ENCODE results near the gene CFAP299. TPM values are rescaled to one million over a fixed set of nuclear protein-coding genes. Genes with fewer than 3 reads are reported as not detected.

Gene CFAP299
- total and polyA plus RNA-seq, 9 of the 15 experiments (the other 6 are each of a cell fraction or from before 2014, with no cell fraction given), result 0.09 to 3.0 (median 0.76) TPM

DNA sequence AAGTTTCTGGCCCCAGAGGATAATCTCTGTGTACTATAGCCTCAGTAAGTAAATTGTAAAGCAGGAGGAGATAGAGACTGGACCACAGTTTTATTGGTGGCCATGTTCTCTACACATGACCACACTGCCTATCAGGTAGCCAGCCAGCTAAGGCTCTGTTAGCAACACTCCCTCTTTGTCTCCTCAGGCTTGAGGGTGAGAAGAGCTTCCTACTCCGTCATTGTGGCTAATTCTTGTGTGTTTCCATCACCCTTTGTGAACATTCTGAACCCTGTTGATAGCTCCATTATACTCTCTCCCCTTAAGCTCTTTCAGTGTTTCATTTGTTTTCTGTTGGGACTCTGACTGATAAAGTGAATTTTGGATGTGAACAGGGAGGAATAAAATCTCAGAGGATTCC is 233.4 kb downstream of the CFAP299 start (continued):
- TF ChIP-seq BRD9 (IDR thresholded peaks at IDR 0.05; ENCODE audit: low read depth, partially characterized antibody) (no peak), TAF7 (tag; IDR thresholded peaks at IDR 0.05) (no peak), GABPB2 (CRISPR knock-in tag; conservative IDR thresholded peaks at IDR 0.05) (no peak), ZNF140 (CRISPR knock-in tag; IDR thresholded peaks at IDR 0.05) (no peak), MXI1 (IDR thresholded peaks at IDR 0.05; ENCODE audit: low read depth, low read length) (no peak), SLC30A9 (CRISPR knock-in tag; IDR thresholded peaks at IDR 0.05) (no peak), SP1 (CRISPR knock-in tag; IDR thresholded peaks at IDR 0.05) (no peak)
- TF ChIP-seq, protein P1, sequence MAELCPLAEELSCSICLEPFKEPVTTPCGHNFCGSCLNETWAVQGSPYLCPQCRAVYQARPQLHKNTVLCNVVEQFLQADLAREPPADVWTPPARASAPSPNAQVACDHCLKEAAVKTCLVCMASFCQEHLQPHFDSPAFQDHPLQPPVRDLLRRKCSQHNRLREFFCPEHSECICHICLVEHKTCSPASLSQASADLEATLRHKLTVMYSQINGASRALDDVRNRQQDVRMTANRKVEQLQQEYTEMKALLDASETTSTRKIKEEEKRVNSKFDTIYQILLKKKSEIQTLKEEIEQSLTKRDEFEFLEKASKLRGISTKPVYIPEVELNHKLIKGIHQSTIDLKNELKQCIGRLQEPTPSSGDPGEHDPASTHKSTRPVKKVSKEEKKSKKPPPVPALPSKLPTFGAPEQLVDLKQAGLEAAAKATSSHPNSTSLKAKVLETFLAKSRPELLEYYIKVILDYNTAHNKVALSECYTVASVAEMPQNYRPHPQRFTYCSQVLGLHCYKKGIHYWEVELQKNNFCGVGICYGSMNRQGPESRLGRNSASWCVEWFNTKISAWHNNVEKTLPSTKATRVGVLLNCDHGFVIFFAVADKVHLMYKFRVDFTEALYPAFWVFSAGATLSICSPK (IDR thresholded peaks at IDR 0.05; ENCODE audit: borderline replicate concordance), result no peak
- TF ChIP-seq, protein P2, sequence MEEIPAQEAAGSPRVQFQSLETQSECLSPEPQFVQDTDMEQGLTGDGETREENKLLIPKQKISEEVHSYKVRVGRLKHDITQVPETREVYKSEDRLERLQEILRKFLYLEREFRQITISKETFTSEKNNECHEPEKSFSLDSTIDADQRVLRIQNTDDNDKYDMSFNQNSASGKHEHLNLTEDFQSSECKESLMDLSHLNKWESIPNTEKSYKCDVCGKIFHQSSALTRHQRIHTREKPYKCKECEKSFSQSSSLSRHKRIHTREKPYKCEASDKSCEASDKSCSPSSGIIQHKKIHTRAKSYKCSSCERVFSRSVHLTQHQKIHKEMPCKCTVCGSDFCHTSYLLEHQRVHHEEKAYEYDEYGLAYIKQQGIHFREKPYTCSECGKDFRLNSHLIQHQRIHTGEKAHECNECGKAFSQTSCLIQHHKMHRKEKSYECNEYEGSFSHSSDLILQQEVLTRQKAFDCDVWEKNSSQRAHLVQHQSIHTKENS (CRISPR knock-in tag; IDR thresholded peaks at IDR 0.05), result no peak

DNA sequence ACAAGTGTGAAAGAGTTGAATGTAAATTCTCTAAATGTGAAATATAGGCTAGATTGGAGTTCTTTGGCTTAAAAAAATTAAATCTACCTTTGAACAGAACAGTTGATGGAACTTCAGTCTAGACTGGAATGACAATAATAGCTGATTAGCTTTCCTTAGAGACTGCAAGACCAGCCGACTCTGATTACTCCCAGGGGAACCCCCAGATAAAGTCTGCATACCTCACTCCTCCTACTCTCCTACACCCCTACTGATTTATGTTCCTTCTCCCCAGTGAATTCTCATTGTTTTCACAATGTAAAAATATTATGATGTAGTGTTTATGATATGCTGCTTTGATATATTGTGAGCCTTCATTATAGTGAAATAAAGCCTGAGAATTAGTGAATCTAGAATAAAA is 241.3 kb downstream of the CFAP299 start:
- Histone ChIP-seq H3K27me3 (ENCODE audit: control insufficient read depth in 2 of 2, insufficient read depth in 2 of 2, low read length in 2 of 2) (no peaks in the 10 kb centered on the region), H2AFZ (ENCODE audit: low read depth, low read length) (no peak overlapping the region), H3K4me1 (replicated peaks in 1 of 2; ENCODE audit: control insufficient read depth in 2 of 2, insufficient read depth in 2 of 2, low read length in 2 of 2) (no peaks in the 10 kb centered on the region), H3K36me3 (ENCODE audit: control insufficient read depth, insufficient read depth, low read length) (no peaks in the 10 kb centered on the region), H3K9me3 (replicated peaks; ENCODE audit: control insufficient read depth, insufficient read depth, low read depth, low read length) (no peaks in the 10 kb centered on the region), H3K79me2 (ENCODE audit: control insufficient read depth, insufficient read depth, low read length) (no peaks in the 10 kb centered on the region), H3K9me1 (ENCODE audit: control insufficient read depth, insufficient read depth, low read length) (no peaks in the 10 kb centered on the region), H3K27ac (ENCODE audit: extremely low read depth, low read depth, low read length) (no peak overlapping the region), H3K9ac (ENCODE audit: insufficient read depth in 1 of 2, low read depth in 2 of 2, low read length in 2 of 2) (no peak overlapping the region), H3K4me3 (no peak overlapping the region), H4K20me1 (replicated peaks; ENCODE audit: control insufficient read depth, insufficient read depth, low read length) (no peaks in the 10 kb centered on the region), H3K4me2 (ENCODE audit: insufficient read depth, low read length) (no peak overlapping the region)
- ATAC-seq (no peak), FAIRE-seq (no peak), DNase-seq (ENCODE audit: extremely low read depth in 1 of 4, low spot score in 3 of 4) (no peak)
- POLR2A ChIA-PET, result no interaction called here
- in situ Hi-C loops (cut with MboI) (no loop called here), intact Hi-C loops (cut with micrococcal nuclease) (no loop called here)
- BruUV-seq (replicated peaks), result no TSS peak
- WGBS (ENCODE audit: insufficient coverage, low coverage, missing lambda C conversion rate), result 0% methylated on average over 1 of the region's 1 CpG
- CTCF ChIA-PET (ENCODE audit: low intra/inter-chr PET ratio), result no interaction called here
- TF ChIP-seq, protein P3, sequence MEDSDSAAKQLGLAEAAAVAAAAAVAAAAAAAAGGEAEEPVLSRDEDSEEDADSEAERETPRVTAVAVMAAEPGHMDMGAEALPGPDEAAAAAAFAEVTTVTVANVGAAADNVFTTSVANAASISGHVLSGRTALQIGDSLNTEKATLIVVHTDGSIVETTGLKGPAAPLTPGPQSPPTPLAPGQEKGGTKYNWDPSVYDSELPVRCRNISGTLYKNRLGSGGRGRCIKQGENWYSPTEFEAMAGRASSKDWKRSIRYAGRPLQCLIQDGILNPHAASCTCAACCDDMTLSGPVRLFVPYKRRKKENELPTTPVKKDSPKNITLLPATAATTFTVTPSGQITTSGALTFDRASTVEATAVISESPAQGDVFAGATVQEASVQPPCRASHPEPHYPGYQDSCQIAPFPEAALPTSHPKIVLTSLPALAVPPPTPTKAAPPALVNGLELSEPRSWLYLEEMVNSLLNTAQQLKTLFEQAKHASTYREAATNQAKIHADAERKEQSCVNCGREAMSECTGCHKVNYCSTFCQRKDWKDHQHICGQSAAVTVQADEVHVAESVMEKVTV (CRISPR knock-in tag; IDR thresholded peaks at IDR 0.05), result no peak
- no peak for TF ChIP-seq PTBP1 (IDR thresholded peaks at IDR 0.05; ENCODE audit: low read depth, low read length)
- no peak for TF ChIP-seq MEIS2 (IDR thresholded peaks at IDR 0.05; ENCODE audit: partially characterized antibody)
- no peak for TF ChIP-seq LEF1 (IDR thresholded peaks at IDR 0.05)
- TF ChIP-seq, protein P4, sequence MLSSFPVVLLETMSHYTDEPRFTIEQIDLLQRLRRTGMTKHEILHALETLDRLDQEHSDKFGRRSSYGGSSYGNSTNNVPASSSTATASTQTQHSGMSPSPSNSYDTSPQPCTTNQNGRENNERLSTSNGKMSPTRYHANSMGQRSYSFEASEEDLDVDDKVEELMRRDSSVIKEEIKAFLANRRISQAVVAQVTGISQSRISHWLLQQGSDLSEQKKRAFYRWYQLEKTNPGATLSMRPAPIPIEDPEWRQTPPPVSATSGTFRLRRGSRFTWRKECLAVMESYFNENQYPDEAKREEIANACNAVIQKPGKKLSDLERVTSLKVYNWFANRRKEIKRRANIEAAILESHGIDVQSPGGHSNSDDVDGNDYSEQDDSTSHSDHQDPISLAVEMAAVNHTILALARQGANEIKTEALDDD (IDR thresholded peaks at IDR 0.05), result no peak
- TF ChIP-seq EZH2 (IDR thresholded peaks at IDR 0.05; ENCODE audit: borderline replicate concordance, low read depth, low read length), result no peak
- TF ChIP-seq, protein P5, sequence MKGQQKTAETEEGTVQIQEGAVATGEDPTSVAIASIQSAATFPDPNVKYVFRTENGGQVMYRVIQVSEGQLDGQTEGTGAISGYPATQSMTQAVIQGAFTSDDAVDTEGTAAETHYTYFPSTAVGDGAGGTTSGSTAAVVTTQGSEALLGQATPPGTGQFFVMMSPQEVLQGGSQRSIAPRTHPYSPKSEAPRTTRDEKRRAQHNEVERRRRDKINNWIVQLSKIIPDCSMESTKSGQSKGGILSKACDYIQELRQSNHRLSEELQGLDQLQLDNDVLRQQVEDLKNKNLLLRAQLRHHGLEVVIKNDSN (CRISPR knock-in tag; IDR thresholded peaks at IDR 0.05), result no peak
- no peak for TF ChIP-seq TEAD1 (CRISPR knock-in tag; IDR thresholded peaks at IDR 0.05)

Measured in K562 (cell line).